SIG-M5 treated with dmso at 0.1 percent for 504 hours (cell line): ENCODE results near the gene TTC22.
"Not testable (repeated sequence)": the region's sequence is repeated elsewhere in the genome, so short reads cannot be mapped to it uniquely, and the experiment has no call there.

Source experiments
- DNase-seq: peaks from one replicate; lab custom pipeline; 2025; ENCODE audit not compliant: unreplicated experiment; lab: John Stamatoyannopoulos, UW

TTC22 gene

DNA sequence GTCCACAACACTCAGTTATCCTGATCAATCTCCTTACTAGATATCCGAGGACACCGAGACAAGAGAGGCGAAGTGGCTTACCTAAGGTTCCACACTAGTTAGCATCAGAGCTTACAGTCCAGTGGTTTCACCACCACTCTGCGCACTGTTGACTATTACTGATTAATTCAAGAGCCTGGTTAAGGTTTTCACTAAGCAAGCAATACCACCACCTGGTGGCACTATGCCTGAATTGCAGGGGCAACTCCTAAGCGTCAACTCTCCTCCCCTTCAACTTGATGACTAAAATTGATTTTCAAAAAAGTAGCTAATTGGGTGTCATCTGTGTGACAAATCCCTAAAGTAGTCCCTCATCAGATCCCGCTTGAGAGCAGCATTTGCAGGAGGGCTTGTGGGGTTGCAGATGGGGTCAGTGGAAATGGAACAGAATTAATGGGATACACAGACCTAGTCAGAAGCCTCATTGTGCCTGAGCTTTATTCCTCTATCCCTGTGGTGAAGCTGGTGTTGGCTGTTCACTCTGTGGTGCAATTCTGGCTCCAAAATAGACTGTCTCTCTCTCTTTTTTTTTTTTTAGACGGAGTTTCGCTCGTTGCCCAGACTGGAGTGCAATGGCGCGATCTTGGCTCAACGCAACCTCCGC is 9.1 kb downstream of the TTC22 start:
- DNase-seq: peak; percentile 23

DNA sequence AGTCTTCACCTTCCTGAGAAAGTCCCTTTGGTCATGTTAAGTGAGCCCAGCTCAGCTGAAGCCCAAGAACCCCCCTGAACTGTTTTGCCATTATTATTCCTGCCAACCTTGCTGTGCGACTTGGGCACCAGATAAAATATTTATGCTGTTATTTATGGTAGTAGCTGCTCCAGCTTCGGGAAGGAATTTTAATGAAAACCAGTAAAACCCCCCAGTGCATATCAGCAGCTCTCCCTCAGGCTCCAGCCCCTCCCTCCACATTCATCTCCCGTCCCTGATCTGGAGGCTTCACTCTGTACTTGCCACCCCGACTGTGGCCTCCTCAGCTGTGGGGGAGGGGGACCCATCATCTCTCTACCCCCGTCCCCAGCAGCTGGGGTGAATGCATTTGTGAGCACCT is 12.7 kb downstream of the TTC22 start:
- no peak for DNase-seq

DNA sequence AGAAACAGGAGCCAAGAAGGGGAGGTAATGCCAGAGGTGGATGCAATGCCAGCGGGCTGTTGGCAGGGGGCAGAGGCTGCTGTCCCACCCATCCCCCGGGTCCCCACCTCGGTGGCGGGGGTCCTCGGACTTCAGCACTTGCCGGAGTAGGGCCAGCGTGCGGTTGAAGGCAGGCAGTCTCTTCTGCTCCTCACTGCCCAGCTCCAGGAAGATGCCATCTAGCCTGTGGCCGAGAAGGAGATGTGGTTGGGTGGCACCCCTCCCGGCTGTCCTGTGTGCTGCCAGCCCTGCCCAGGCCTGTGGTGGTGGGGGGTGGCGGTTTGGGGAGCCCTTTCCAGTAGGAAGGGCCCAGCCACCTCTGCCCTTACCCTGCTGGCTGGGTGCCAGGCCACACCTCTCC is 13.5 kb downstream of the TTC22 start:
- no peak for DNase-seq

DNA sequence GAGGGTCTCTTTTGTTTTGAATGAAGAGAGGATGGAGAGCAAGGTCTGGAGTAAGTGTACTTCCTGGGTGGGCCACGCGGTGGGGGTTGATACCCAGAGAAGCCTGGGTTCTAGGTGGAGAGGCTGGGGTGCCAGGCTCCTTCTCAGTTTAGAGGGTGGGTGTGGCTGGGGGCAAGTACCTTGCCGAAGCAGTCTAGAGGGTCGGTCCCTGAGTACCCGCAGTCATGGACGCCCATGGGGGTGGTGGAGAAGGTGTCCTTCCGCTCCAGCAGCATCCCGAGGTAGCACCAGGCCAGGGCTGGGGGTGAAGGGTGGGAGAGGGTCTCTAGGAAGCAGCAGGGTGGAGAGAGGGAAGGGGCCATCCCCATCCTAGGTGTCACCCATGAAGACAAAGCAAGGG is 14.3 kb downstream of the TTC22 start:
- DNase-seq: no peak

- no peak for DNase-seq
Measured at GRCh38 chr1:54784066-54784465, 17.1 kb downstream of the TTC22 start.

GRCh38 chr1:54782588-54782987 is 18.5 kb downstream of the TTC22 start:
- DNase-seq: no peak

DNA sequence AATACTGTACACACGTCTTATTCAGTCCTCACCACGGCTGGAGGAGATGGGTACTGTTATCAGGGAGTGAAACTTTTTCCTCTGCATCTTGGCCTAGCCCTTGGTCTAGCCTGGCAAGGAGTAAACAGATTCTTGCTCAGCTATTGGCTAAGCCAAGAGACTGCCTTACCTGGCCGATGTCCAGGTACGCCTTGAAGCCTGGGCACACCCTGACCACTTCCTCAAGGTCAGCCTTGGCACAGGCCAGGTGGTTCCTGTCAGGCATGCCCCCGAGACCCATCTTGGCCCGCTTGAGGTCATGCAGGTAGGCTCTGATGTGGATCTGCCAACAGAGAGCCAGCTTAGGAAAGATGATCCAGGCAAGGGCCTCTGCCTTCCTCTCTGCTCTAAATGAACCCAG is 19.0 kb downstream of the TTC22 start:
- DNase-seq: no peak

DNA sequence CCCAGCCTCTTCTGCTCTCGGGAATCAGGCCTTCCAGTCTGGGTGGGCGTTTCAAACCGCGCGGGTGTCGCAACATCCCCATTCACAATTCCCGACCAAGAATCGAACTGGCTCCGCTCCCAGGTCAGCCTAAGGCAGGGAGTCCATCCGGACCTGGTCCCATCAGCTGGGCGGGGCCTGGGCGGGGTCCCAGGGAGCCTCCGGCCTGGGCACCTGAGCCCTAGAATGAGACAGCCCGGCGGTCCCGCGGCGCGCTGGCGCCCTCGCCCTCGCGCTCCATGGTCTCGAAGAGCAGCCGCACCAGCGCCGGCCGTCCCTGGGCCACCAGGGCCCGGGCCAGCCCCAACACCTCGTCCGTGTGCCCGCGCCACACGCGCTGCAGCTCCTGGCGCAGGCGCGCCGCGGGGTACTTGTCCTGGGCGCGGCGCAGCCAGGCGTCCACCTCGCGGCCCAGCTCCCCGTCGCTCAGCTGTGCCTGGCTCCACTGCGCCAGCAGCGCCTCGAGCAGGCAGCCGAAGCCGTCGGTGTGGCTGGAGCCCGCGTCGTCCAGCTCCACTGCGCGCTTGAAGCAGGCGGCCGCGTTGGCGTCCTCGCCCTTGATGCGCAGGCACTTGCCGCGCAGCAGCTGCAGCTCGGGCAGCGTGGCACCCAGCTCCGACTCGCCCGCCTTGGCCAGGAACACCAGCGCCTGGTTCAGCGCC is 19.9 kb downstream of the TTC22 start:
- DNase-seq: no peak

GRCh38 chr1:54777431-54777830 is 23.7 kb downstream of the TTC22 start:
- DNase-seq: no peak

GRCh38 chr1:54777011-54777410 is 24.1 kb downstream of the TTC22 start:
- no peak for DNase-seq

DNA sequence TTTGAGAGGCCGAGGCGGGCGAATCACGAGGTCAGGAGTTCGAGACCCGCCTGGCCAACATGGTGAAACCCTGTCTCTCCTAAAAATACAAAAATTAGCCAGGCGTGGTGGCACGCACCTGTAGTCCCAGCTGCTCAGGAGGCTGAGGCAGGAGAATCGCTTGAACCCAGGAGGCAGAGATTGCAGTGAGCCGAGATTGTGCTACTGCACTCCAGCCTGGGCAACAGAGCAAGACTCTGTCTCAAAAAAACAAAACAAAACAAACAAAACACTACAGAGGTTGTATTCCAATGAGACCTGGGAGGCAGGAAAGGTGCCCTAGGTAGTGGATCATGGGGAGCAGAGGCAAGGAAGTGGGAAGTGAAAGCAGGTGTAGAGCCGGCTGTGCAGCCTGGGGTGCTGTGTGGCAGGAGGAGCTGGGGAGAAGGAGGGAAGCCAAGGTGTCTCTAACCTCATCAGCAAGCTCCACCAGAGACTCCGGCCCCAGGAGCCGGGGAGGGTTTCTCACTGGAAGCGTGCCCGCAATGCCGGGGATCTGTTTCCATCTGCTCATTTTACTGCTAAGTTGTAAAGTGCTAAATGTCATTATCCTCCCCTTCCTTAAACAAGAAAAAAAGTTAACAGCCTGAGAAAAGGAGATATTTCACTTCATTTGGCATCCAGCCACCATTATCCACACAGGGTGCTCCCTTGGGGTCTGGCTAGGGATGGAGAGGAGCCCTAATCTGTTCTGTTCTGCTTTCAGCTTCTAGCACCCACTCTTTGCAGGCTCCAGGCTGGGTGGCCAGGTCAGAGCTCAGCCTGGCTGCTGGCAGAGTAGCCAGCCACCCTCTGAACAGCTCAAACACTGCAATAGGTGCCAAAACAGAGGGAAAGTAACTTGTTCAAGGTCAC is 25.0 kb downstream of the TTC22 start:
- DNase-seq: not testable (repeated sequence)

GRCh38 chr1:54774820-54775498 is 26.2 kb downstream of the TTC22 start:
- no peak for DNase-seq

- no peak for DNase-seq
Measured at GRCh38 chr1:54772951-54773350, 28.2 kb downstream of the TTC22 start.

DNA sequence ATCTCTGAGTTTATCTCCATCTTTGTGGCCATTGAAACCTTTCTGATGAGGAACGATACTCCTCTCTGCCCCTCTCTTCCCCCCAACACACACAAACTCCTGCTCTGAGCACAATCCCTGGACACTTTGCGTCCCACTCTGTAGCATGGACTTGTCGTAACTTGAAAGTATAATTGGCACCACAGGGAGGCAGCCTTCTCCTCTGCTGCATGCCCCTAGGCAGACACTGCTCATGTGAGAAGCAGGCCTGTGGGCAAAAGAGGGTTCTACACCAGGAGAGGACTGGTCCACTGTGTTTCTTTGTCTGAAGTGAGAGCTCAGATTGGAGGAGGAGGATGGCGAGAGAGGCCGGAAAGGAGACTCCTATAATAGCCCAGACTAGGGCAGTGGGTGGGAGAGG is 33.0 kb downstream of the TTC22 start:
- DNase-seq: no peak

GRCh38 chr1:54767526-54767925 is 33.6 kb downstream of the TTC22 start:
- DNase-seq: no peak

DNA sequence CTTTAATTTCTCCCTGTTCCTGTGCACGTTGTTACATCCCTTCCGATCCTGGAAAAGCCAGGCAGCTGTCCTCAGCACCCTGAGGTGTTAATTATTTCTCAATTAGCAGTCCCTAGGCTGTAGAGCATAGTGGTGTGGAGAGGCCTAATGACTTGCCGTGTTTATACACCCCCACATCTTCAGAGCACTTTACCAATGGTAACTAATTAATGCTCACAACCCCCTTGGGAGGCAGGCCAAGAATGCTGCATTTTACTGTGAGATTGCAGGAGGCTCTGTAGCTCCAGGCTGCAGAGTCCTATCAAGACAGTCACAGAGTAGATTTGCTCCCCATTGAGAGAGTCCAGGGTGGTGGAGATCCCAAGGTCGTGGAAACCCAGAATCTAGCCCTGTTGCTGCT is 34.4 kb downstream of the TTC22 start:
- DNase-seq: no peak

GRCh38 chr1:54764922-54765561 is 36.1 kb downstream of the TTC22 start:
- DNase-seq: no peak

DNA sequence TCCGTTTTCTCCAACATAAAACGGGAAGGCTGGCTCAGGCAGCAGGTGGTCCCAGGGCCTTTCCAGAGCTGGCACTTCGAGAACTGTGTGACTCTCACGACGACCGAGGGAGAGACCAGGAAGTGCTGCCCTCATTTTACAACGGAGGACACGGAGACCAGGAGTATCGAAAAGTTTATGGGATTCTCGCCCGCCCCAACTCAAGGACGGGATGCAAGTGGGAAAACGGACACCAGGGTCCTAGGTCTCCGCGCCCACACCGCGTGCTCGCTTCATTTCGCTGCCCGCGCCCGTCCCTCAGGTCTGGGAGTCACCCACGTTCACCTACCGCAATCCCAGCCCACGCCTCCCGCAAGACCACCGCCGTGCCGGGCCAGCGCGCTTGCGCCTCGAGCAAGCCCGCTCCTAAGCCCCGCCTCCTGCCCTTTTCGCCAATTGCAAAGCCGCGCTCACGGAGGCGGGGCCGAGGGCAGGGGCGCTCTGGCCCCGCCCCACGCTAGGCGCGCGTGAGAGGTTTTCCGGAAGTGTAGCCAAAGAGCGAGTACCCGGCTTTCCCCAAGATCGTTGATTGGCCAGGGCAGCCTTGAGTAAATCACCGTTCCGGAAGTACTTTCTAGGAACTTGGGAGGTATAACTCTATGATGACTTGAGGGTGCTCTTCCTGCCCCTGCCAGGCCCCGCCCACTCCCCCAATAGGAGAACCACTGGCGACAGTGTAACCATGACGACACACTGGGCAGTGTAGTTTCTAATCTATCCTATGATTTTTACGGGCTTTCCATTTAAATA is 36.8 kb downstream of the TTC22 start, which contains the start of gene PARS2:
Gene PARS2, minus strand, starts transcription at position 391 of the 789 bp plus-strand sequence. CDS start 5,362 bp downstream, outside the sequence.
- peak; percentile 99 for DNase-seq

DNA sequence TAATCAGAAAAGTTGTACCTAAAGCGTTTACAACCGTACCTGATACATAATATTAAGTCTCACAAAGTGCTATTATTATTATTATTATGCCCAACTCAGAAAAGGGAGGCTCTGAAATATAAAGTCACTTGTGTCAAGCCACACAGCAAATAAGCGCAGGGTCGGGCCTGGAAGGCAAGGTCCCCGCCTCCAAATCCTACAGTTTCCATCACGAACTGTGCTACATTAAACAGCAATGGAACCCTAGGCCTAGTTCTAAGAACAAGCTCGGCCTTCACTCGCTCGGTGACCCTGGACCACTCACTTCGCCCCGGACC is 37.3 kb downstream of the TTC22 start:
- DNase-seq: no peak

- DNase-seq: no peak
Measured at GRCh38 chr1:54758678-54759348, 42.3 kb downstream of the TTC22 start.
